CD8-positive, alpha-beta memory T cell (primary cell): ENCODE data around the gene ZNF444. TPM values are rescaled to one million over a fixed set of nuclear protein-coding genes. Genes with fewer than 3 reads are reported as not detected.
A peak's percentile ranks its signal among the peaks of the same experiment; 100 is the strongest.

Experiments used
- CTCF ChIA-PET: fragments of 350-600 bp; sonication (Branson Sonifier 250); formaldehyde crosslinking; loops from one replicate; lab custom pipeline; 2021; ENCODE audit warnings: antibody characterized with exemption; lab: Charles Lee
- POLR2A ChIA-PET: fragments of 350-600 bp; sonication (Branson Sonifier 250); formaldehyde crosslinking; loops from one replicate; lab custom pipeline; 2021; ENCODE audit warnings: antibody characterized with exemption; lab: Charles Lee
- DNase-seq, 5 donors: peaks; one replicate each; pipeline versions ENCODE4 v3.0.0 to v3.0.0-alpha.2; 2020 to 2022; ENCODE audit warnings: mixed read lengths in 1 of 5
- H3K27ac ChIP-seq: one replicate; pipeline ENCODE4 v1.7.0; 2013; ENCODE audit warnings: low read depth, mild to moderate bottlenecking, low read length, moderate library complexity
- H3K27me3 ChIP-seq: 2 replicates; pipeline ENCODE4 v1.7.0; 2013; ENCODE audit warnings: low read length, mild to moderate bottlenecking; ENCODE audit not compliant: insufficient read depth, poor library complexity, severe bottlenecking
- H3K36me3 ChIP-seq: 2 replicates; pipeline ENCODE4 v1.7.0; 2013; ENCODE audit warnings: mild to moderate bottlenecking, low read length, moderate library complexity; ENCODE audit not compliant: insufficient read depth
- H3K4me1 ChIP-seq: 2 replicates; pipeline ENCODE4 v1.7.0; 2013; ENCODE audit warnings: mild to moderate bottlenecking, low read length, moderate library complexity; ENCODE audit not compliant: insufficient read depth
- H3K4me3 ChIP-seq: 2 replicates; pipeline ENCODE4 v1.7.0; 2013; ENCODE audit warnings: mild to moderate bottlenecking, low read length
- H3K9me3 ChIP-seq: 2 replicates; pipeline ENCODE4 v1.7.0; 2013; ENCODE audit warnings: mild to moderate bottlenecking, low read length
- H3K27ac Mint-ChIP-seq, 8 donors: one replicate each; pipeline ENCODE4 v1.8.0; 2020 to 2021; ENCODE audit warnings: mixed read lengths in 8 of 8, mild to moderate bottlenecking in 6 of 8, inconsistent platforms in 3 of 8, moderate library complexity in 3 of 8
- H3K27me3 Mint-ChIP-seq, 2 donors: one replicate each; pipeline ENCODE4 v1.8.0; 2020 to 2021; ENCODE audit warnings: mixed read lengths in 2 of 2, mild to moderate bottlenecking in 1 of 2, moderate library complexity in 1 of 2
- H3K36me3 Mint-ChIP-seq, 3 donors: one replicate each; pipeline ENCODE4 v1.8.0; 2020 to 2021; ENCODE audit warnings: mixed read lengths in 3 of 3, inconsistent platforms in 1 of 3, mild to moderate bottlenecking in 1 of 3
- H3K4me1 Mint-ChIP-seq, 3 donors: one replicate each; pipeline ENCODE4 v1.8.0; 2020 to 2021; ENCODE audit warnings: mixed read lengths in 3 of 3, inconsistent platforms in 1 of 3, mild to moderate bottlenecking in 1 of 3
- H3K4me3 Mint-ChIP-seq, 7 donors: one replicate each; pipeline ENCODE4 v1.8.0; 2020 to 2021; ENCODE audit warnings: mixed read lengths in 7 of 7, mild to moderate bottlenecking in 6 of 7, moderate library complexity in 4 of 7, inconsistent platforms in 2 of 7
- H3K9me3 Mint-ChIP-seq, 5 donors: one replicate each; pipeline ENCODE4 v1.8.0; 2020 to 2022; ENCODE audit warnings: mixed read lengths in 5 of 5, mild to moderate bottlenecking in 3 of 5, moderate library complexity in 2 of 5, inconsistent platforms in 1 of 5
- polyA plus RNA-seq: library from polyadenylated mRNA; unstranded; fragments of 300-500 nt; fragmentation: Illumina TruSeq; gene quantifications from one replicate; pipeline ENCODE4 v1.2.3, GENCODE V29; 2021
- total RNA-seq, 2 experiments: library from RNA; stranded (reverse); gene quantifications; one replicate each; pipeline ENCODE4 v1.2.3, GENCODE V29; 2021

ZNF444 gene
- total and polyA plus RNA-seq, 3 experiments from 2014 or later: 19.7 to 26.7 (median 24.9) TPM

DNA sequence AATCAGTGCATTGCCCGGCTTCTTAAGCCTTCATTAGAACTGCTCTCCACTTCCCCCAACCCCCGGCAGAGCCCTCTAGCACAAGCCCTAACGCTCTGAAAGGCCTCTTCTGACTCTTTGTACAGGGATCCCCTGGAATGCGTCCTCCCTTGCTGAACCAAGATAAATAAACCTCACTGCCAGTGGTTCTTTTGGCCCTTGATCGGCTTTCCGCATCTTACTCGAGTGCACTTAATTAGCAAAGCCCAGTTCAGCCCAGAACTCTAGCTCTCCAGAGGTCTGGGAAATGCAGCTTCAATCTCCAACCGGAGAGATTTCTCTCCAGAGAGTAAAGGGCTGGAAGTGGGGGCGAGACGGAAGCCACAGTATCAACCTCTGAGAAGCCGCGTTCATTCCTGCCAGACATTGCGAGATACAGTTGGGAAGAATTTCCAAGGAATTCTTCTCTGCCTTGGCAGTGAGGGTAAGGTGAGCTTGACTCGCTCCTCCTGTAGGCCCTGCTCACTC, 8.7 kb upstream of the ZNF444 start:
- CTCF ChIA-PET: no interaction called here
- H3K27ac ChIP-seq: no peak overlapping the region

DNA sequence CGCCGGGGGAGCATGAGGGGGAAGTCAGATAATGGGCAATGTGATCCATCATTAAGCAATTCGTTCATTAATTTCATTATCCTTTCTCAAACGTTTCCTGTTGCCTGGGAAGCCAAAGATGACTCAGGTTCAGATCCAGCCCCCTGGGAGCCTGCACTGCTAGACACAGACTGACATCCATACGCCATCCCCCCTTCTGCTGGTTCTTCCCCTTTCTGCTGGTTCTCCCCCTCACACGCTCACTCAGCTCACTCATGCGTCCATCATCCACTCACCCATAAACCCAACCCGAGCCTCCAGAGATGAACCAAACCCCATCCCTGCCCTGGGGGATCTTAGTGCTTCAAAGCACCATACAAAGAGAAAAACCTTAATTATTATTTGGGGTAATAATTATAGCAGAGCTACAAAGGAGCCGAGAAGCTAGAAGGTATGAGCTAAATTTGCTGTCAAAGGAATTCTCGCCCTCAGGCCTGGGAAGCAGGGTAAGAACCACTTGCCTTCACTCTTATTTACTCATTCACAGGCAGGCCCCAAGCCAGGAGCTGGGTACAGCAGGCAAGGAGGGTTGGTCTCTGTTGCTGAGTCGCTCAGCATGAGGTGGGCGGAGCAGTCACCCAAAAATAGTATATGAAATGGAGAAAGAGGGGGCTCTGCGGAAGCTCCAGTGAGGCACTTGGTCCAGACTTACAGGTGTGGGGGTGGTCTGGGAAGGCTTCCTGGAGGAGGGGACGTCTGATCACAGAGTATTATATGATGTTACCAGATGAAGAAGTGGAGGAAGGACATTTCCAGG, 7.0 kb upstream of the ZNF444 start:
- H3K27me3 ChIP-seq: no peaks in the 10 kb centered on the region
- CTCF ChIA-PET: no interaction called here
- no peak overlapping the region for H3K27ac ChIP-seq
- POLR2A ChIA-PET: no interaction called here
- H3K4me3 ChIP-seq: no peak overlapping the region
- DNase-seq: no peak
- H3K9me3 ChIP-seq: no peaks in the 10 kb centered on the region
- no peaks in the 10 kb centered on the region for H3K9me3 Mint-ChIP-seq
- H3K4me3 Mint-ChIP-seq: peak overlapping the region in 1 of 7 donors; percentile 62
- H3K27me3 Mint-ChIP-seq: peaks cover 0 to 1% of the 10 kb centered on the region in 2 donors
- no peaks in the 10 kb centered on the region for H3K4me1 ChIP-seq
- H3K4me1 Mint-ChIP-seq: peaks cover under 1 to 1% (median 1%) of the 10 kb centered on the region in 3 donors
- H3K36me3 Mint-ChIP-seq: no peaks in the 10 kb centered on the region
- peak overlapping the region in 1 of 8 donors; percentile 23 for H3K27ac Mint-ChIP-seq
- H3K36me3 ChIP-seq: no peaks in the 10 kb centered on the region

More for the DNA sequence above, 8.7 kb upstream of the ZNF444 start:
- no peaks in the 10 kb centered on the region for H3K9me3 ChIP-seq
- H3K27me3 Mint-ChIP-seq: peaks cover 0 to 1% of the 10 kb centered on the region in 2 donors
- POLR2A ChIA-PET: no interaction called here
- H3K27ac Mint-ChIP-seq: no peak overlapping the region
- no peaks in the 10 kb centered on the region for H3K4me1 ChIP-seq
- no peaks in the 10 kb centered on the region for H3K9me3 Mint-ChIP-seq
- no peak for DNase-seq
- no peaks in the 10 kb centered on the region for H3K36me3 Mint-ChIP-seq
- H3K4me1 Mint-ChIP-seq: no peaks in the 10 kb centered on the region
- H3K4me3 Mint-ChIP-seq: no peak overlapping the region
- H3K36me3 ChIP-seq: no peaks in the 10 kb centered on the region
- H3K4me3 ChIP-seq: no peak overlapping the region
- no peaks in the 10 kb centered on the region for H3K27me3 ChIP-seq

DNA sequence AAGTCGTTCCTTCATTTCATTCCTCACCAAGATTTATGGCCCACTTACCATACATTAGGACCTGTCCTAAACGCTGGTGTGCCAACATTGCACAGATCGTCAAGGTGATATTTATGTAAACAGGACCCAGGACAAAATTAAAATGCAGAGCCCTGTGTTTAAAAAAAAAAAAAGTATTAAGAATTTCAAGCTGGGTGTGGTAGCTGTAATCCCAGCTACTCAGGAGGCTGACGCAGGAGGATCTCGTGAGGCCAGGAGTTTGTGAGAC, 6.5 kb upstream of the ZNF444 start:
- Mint-ChIP-seq H3K4me3 (peak overlapping the region in 1 of 7 donors; percentile 42), H3K36me3 (no peaks in the 10 kb centered on the region), H3K4me1 (peaks cover 1 to 5% (median 4%) of the 10 kb centered on the region in 3 donors), H3K9me3 (no peaks in the 10 kb centered on the region), H3K27ac (no peak overlapping the region), H3K27me3 (peaks cover 0 to 1% of the 10 kb centered on the region in 2 donors)
- H3K36me3 ChIP-seq: no peaks in the 10 kb centered on the region
- CTCF ChIA-PET: no interaction called here
- H3K4me1 ChIP-seq: no peaks in the 10 kb centered on the region
- H3K27ac ChIP-seq: no peak overlapping the region
- POLR2A ChIA-PET: no interaction called here
- no peaks in the 10 kb centered on the region for H3K9me3 ChIP-seq
- no peak overlapping the region for H3K4me3 ChIP-seq
- no peaks in the 10 kb centered on the region for H3K27me3 ChIP-seq
- no peak for DNase-seq

DNA sequence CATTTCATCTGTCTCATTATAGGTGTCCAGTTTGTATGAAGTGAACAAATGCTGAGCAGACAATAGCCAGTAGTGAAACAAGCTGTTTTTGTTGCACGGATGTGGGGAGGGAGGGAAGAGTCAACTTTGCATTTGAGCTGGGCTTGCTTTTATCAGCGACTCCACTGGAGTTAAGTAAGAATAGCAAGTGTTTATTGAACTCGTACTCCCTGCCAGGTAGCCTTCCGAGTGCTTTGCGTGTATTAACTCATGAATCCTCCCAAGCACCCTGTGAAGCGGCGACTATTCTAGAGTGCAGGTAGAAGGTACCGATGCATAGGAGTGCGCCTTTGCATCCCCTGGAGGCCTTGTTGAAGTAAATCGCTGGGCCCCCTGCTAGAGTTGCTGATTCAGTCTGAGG, 4.7 kb upstream of the ZNF444 start:
- no peaks in the 10 kb centered on the region for H3K36me3 ChIP-seq
- no peak for DNase-seq
- POLR2A ChIA-PET: no interaction called here
- no peak overlapping the region for H3K4me3 ChIP-seq
- H3K27me3 Mint-ChIP-seq: peaks cover 0 to 3% of the 10 kb centered on the region in 2 donors
- H3K4me3 Mint-ChIP-seq: no peak overlapping the region
- CTCF ChIA-PET: no interaction called here
- H3K36me3 Mint-ChIP-seq: peaks cover 0 to 5% (median 0%) of the 10 kb centered on the region in 3 donors
- H3K4me1 ChIP-seq: peaks cover 6% of the 10 kb centered on the region
- no peaks in the 10 kb centered on the region for H3K9me3 Mint-ChIP-seq
- H3K4me1 Mint-ChIP-seq: peaks cover 14 to 20% (median 19%) of the 10 kb centered on the region in 3 donors
- no peak overlapping the region for H3K27ac Mint-ChIP-seq
- H3K27ac ChIP-seq: no peak overlapping the region
- H3K9me3 ChIP-seq: no peaks in the 10 kb centered on the region
- no peaks in the 10 kb centered on the region for H3K27me3 ChIP-seq

DNA sequence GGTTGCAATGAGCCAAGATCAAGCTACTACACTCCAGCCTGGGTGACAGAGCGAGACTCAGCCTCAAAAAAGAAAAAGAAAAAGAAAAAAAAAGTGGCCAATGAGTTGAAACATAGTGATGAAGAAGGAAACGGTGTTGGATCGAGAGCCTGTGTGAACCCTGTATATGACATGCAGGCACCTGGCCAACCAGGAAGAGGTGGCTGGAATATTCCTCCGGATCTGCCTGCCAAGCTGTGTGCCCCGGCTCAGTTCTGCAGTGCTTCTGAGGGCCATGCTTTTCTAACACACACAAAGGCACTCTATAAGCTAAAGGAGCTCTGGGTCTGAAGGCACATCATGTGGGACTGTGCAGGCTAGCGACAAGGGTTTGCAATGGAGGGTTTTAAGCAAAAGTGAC, 3.7 kb upstream of the ZNF444 start:
- ChIA-PET CTCF (no interaction called here), POLR2A (no interaction called here)
- H3K27ac Mint-ChIP-seq: no peak overlapping the region

DNA sequence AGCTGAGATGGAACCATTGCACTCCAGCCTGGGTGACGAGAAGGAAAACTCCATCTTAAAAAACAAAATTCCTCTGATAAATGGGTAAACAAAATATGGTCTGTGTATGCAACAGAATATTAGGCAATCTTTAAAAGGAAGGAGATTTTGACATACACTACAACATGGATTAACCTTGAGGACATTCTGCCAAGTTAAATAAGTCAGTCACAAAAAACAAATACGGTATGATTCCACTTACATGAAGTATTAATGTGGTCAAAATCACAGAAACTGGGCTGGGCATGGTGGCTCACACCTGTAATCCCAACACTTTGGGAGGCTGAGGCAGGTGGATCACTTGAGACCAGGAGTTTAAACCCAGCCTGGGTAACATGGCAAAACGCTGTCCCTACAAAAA, 3.0 kb upstream of the ZNF444 start:
- H3K36me3 ChIP-seq: no peaks in the 10 kb centered on the region
- H3K27ac Mint-ChIP-seq: peak overlapping the region in 2 of 8 donors; percentile 41 to 87

More for the DNA sequence above, 3.7 kb upstream of the ZNF444 start:
- no peak for DNase-seq
- Mint-ChIP-seq H3K27me3 (peaks cover 0 to 3% of the 10 kb centered on the region in 2 donors), H3K9me3 (no peaks in the 10 kb centered on the region), H3K4me1 (peaks cover 18 to 26% (median 26%) of the 10 kb centered on the region in 3 donors), H3K36me3 (peaks cover 0 to 5% (median 0%) of the 10 kb centered on the region in 3 donors), H3K4me3 (peak overlapping the region in 1 of 7 donors; percentile 60)
- Histone ChIP-seq H3K36me3 (no peaks in the 10 kb centered on the region), H3K9me3 (no peaks in the 10 kb centered on the region), H3K27me3 (no peaks in the 10 kb centered on the region), H3K4me3 (no peak overlapping the region), H3K27ac (no peak overlapping the region), H3K4me1 (peaks cover 14% of the 10 kb centered on the region)

DNA sequence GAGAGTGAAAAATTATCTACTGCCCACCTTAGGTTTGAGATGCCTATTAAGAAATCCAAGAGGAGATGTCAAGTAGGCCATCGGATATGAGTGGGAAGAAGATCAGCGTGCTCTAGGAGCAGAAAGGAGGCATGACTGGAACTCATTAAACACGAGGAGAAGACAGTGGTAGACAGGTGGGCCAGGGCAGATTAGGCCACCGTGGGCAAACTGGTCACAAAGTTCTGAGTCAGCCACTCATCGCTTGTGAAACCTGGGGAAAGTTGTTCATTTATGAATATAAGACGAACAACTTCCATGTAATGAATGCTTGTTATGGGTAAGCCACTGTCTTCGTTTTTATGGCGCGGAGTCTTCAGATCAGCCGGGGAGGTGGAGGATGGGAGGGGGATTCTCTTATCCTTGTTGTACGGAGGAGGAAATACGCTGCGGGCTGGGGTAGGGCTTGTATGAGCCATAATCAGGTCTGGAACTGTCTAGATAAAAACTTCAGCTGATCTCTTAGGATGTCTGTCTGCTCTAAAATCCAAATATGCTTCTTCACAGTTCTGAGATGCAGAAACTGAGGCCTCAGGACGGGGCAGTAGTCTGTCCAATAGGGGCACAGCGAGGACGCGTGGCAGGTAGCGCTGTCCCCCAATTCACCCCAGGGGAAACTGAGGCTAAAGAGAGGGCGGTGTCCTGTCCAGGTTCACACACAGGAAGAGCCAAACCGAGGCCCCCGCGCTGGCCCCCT, 1.1 kb upstream of the ZNF444 start:
- H3K9me3 Mint-ChIP-seq: no peaks in the 10 kb centered on the region
- CTCF ChIA-PET: interaction anchor here (1.0 kb wide), 1 partner anchor 8 kb away, joined by 4 read pairs; no protein-coding TSS in a partner anchor
- Histone ChIP-seq H3K9me3 (no peaks in the 10 kb centered on the region), H3K4me3 (peak overlapping the region; percentile 71), H3K4me1 (peaks cover 18% of the 10 kb centered on the region), H3K36me3 (no peaks in the 10 kb centered on the region), H3K27ac (peak overlapping the region; percentile 80), H3K27me3 (no peaks in the 10 kb centered on the region)
- H3K4me3 Mint-ChIP-seq: peak overlapping the region; percentile 88 to 98 (median 91)
- POLR2A ChIA-PET: interaction anchor here (1.5 kb wide), 1 partner anchor 19 kb away, joined by 7 read pairs; the partner anchor contains the start of gene ZNF787
- H3K27ac Mint-ChIP-seq: peak overlapping the region; percentile 87 to 99 (median 92)
- peaks cover 0 to 4% of the 10 kb centered on the region in 2 donors for H3K27me3 Mint-ChIP-seq
- DNase-seq: no peak
- peaks cover 0 to 7% (median 2%) of the 10 kb centered on the region in 3 donors for H3K36me3 Mint-ChIP-seq
- peaks cover 28 to 45% (median 37%) of the 10 kb centered on the region in 3 donors for H3K4me1 Mint-ChIP-seq

More for the DNA sequence above, 3.0 kb upstream of the ZNF444 start:
- CTCF ChIA-PET: no interaction called here
- no peak overlapping the region for H3K27ac ChIP-seq
- Mint-ChIP-seq H3K9me3 (no peaks in the 10 kb centered on the region), H3K36me3 (peaks cover 0 to 5% (median 0%) of the 10 kb centered on the region in 3 donors), H3K27me3 (peaks cover 0 to 3% of the 10 kb centered on the region in 2 donors), H3K4me3 (peak overlapping the region in 2 of 7 donors; percentile 68 to 75), H3K4me1 (peaks cover 23 to 32% (median 26%) of the 10 kb centered on the region in 3 donors)
- POLR2A ChIA-PET: interaction anchor here (0.6 kb wide), 1 partner anchor 265 kb away, joined by 3 read pairs; no protein-coding TSS in a partner anchor
- no peaks in the 10 kb centered on the region for H3K9me3 ChIP-seq
- no peaks in the 10 kb centered on the region for H3K27me3 ChIP-seq
- H3K4me3 ChIP-seq: no peak overlapping the region
- DNase-seq: no peak
- peaks cover 18% of the 10 kb centered on the region for H3K4me1 ChIP-seq
